ENCODE data around the gene KRAS.
A peak's percentile ranks its signal among the peaks of the same experiment; 100 is the strongest.

Gene KRAS

DNA sequence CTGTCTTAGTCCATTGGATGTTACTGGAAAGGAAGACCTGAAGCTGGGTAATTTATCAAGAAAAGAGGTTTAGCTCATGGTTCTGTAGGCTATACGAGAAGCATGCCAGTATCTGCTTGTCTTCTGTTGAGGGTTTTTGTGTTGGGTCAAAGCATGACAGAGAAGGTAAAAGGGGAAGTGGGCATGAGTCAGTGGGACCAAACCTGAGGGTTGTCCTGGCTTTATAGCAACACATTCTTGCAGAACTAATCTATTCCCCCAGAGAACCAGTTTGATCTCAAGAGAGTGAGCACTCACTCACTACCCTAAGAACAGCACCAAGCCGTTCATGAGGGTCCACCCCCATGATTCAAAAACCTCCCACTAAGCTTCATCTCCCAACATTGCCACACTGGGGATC, 19.0 kb upstream of the KRAS start:
- peak overlapping the region; percentile 62 for H3K4me2 ChIP-seq (ENCODE audit: low read length)
- H3K4me1 ChIP-seq (ENCODE audit: low read length), result peaks cover 36% of the 10 kb centered on the region
- H3K27me3 ChIP-seq (ENCODE audit: low read depth, low read length), result no peaks in the 10 kb centered on the region
- 0 out of 2 replicates have a peak overlapping the region, but pooled peaks have one; percentile 6 for H3K4me3 ChIP-seq (ENCODE audit: low read length)
- no peak for TF ChIP-seq EZH2phosphoT487 (IDR thresholded peaks at IDR 0.05; ENCODE audit: low read depth)
- TF ChIP-seq, protein P1, sequence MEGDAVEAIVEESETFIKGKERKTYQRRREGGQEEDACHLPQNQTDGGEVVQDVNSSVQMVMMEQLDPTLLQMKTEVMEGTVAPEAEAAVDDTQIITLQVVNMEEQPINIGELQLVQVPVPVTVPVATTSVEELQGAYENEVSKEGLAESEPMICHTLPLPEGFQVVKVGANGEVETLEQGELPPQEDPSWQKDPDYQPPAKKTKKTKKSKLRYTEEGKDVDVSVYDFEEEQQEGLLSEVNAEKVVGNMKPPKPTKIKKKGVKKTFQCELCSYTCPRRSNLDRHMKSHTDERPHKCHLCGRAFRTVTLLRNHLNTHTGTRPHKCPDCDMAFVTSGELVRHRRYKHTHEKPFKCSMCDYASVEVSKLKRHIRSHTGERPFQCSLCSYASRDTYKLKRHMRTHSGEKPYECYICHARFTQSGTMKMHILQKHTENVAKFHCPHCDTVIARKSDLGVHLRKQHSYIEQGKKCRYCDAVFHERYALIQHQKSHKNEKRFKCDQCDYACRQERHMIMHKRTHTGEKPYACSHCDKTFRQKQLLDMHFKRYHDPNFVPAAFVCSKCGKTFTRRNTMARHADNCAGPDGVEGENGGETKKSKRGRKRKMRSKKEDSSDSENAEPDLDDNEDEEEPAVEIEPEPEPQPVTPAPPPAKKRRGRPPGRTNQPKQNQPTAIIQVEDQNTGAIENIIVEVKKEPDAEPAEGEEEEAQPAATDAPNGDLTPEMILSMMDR (IDR thresholded peaks at IDR 0.05; ENCODE audit: low read depth, low read length), result no peak
- peak overlapping the region; percentile 54 for H3K27ac ChIP-seq (ENCODE audit: low read length)
- no peaks in the 10 kb centered on the region for H4K20me1 ChIP-seq (ENCODE audit: insufficient read depth, low read length)
- H3K79me2 ChIP-seq (ENCODE audit: low read length), result no peaks in the 10 kb centered on the region
- peak overlapping the region; percentile 56; the same call in 1 of the 2 replicates for H2AFZ ChIP-seq (ENCODE audit: low read depth, low read length)
- peak overlapping the region; percentile 0; the same call in 1 of the 2 replicates for H3K9ac ChIP-seq (ENCODE audit: low read length)
- no peaks in the 10 kb centered on the region for H3K36me3 ChIP-seq (replicated peaks; ENCODE audit: low read depth, low read length)
- H3K9me3 ChIP-seq (ENCODE audit: insufficient read depth, low read length), result no peaks in the 10 kb centered on the region

DNA sequence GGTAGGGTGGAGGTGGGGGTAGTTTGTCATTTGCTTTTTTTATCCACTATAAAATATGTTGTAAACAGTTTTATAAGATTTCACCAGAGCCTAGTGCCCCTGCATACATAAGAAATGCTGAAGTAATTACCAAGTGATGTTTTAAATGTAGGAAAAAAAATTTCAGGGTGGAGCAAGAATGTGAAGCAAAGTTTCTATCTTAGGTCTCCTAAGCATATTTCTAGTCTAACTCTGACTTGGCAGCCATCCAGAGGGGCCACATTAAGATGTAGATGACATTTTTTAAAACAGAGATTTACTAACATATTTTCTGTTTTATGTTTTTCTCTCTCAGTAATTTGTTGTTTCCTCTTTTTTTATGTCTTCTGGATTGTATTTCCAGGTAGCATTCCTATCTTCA, 15.8 kb upstream of the KRAS start:
- Histone ChIP-seq H4K20me1 (ENCODE audit: insufficient read depth, low read length) (no peaks in the 10 kb centered on the region), H3K27me3 (ENCODE audit: low read depth, low read length) (no peaks in the 10 kb centered on the region), H3K4me3 (ENCODE audit: low read length) (no peak overlapping the region), H3K4me2 (ENCODE audit: low read length) (no peak overlapping the region), H3K36me3 (replicated peaks; ENCODE audit: low read depth, low read length) (no peaks in the 10 kb centered on the region), H3K9ac (ENCODE audit: low read length) (no peak overlapping the region), H3K27ac (ENCODE audit: low read length) (no peak overlapping the region), H3K4me1 (ENCODE audit: low read length) (peaks cover 44% of the 10 kb centered on the region), H3K79me2 (ENCODE audit: low read length) (no peaks in the 10 kb centered on the region), H2AFZ (ENCODE audit: low read depth, low read length) (no peak overlapping the region), H3K9me3 (ENCODE audit: insufficient read depth, low read length) (no peaks in the 10 kb centered on the region)
- TF ChIP-seq, protein P1 (IDR thresholded peaks at IDR 0.05; ENCODE audit: low read depth, low read length), result no peak

DNA sequence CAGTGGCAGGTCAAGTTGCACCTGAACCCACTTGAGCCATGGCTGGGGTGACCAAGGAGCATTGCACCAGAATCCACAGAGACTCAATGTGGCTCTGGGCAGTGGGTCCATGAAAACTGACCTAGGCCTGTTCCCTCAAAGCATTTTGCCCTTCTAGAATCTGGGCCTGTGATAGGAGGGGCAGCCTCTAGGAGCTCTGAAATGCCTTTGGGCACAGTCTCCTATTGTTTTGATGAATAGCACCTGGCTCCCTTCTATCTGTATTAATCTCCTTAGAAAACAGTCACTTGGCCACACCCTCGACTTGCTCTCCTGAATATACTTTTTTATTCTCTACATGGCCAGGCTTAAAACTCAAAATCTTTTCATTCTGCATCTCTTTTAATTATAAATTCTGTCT, 14.1 kb upstream of the KRAS start:
- Histone ChIP-seq H3K4me1 (ENCODE audit: low read length) (peaks cover 34% of the 10 kb centered on the region), H3K79me2 (ENCODE audit: low read length) (no peaks in the 10 kb centered on the region), H3K9me3 (ENCODE audit: insufficient read depth, low read length) (no peaks in the 10 kb centered on the region), H2AFZ (ENCODE audit: low read depth, low read length) (no peak overlapping the region), H3K27me3 (ENCODE audit: low read depth, low read length) (no peaks in the 10 kb centered on the region), H3K36me3 (replicated peaks; ENCODE audit: low read depth, low read length) (no peaks in the 10 kb centered on the region), H3K4me2 (ENCODE audit: low read length) (no peak overlapping the region), H4K20me1 (ENCODE audit: insufficient read depth, low read length) (no peaks in the 10 kb centered on the region), H3K27ac (ENCODE audit: low read length) (no peak overlapping the region), H3K4me3 (ENCODE audit: low read length) (no peak overlapping the region), H3K9ac (ENCODE audit: low read length) (no peak overlapping the region)
- no peak for TF ChIP-seq EZH2phosphoT487 (IDR thresholded peaks at IDR 0.05; ENCODE audit: low read depth)
- TF ChIP-seq, protein P1 (IDR thresholded peaks at IDR 0.05; ENCODE audit: low read depth, low read length), result no peak

DNA sequence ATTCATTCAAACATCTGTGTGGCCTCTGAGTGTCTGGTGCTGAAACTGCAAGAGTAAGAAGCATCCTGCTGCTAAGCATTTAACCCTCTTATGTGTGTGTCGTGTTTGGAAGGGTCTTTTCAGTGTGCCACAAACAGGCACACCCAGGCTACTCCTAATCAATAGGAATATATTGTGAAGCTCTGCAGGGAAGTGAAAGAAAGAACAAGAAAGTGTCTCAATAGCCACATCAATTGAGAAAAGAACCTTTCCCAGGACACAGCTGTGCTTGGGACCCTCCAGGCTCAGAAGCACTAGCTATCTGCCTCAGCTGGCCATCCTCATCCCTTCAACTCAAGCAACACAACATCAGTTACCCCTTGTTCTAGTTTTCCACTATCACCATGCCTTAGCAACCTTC, 13.4 kb upstream of the KRAS start:
- Histone ChIP-seq H2AFZ (ENCODE audit: low read depth, low read length) (no peak overlapping the region), H3K4me3 (ENCODE audit: low read length) (peak overlapping the region; percentile 23), H3K4me2 (ENCODE audit: low read length) (peak overlapping the region; percentile 65), H4K20me1 (ENCODE audit: insufficient read depth, low read length) (no peaks in the 10 kb centered on the region), H3K27me3 (ENCODE audit: low read depth, low read length) (no peaks in the 10 kb centered on the region), H3K4me1 (ENCODE audit: low read length) (peaks cover 27% of the 10 kb centered on the region), H3K9ac (ENCODE audit: low read length) (0 out of 2 replicates have a peak overlapping the region, but pooled peaks have one; percentile 20), H3K9me3 (ENCODE audit: insufficient read depth, low read length) (no peaks in the 10 kb centered on the region), H3K79me2 (ENCODE audit: low read length) (no peaks in the 10 kb centered on the region), H3K36me3 (replicated peaks; ENCODE audit: low read depth, low read length) (no peaks in the 10 kb centered on the region), H3K27ac (ENCODE audit: low read length) (no peak overlapping the region)
- no peak for TF ChIP-seq EZH2phosphoT487 (IDR thresholded peaks at IDR 0.05; ENCODE audit: low read depth)
- TF ChIP-seq, protein P1 (IDR thresholded peaks at IDR 0.05; ENCODE audit: low read depth, low read length), result no peak
